IPS-11a (cell line): Measurements from ENCODE around the gene IL10RB.
"Not testable (repeated sequence)": the region's sequence is repeated elsewhere in the genome, so short reads cannot be mapped to it uniquely, and the experiment has no call there.

Source experiments
- H3K4me3 ChIP-seq: one replicate; pipeline ENCODE4 v1.5.1; 2013; ENCODE audit warnings: low read depth, low read length, control low read depth

The IL10RB gene

DNA sequence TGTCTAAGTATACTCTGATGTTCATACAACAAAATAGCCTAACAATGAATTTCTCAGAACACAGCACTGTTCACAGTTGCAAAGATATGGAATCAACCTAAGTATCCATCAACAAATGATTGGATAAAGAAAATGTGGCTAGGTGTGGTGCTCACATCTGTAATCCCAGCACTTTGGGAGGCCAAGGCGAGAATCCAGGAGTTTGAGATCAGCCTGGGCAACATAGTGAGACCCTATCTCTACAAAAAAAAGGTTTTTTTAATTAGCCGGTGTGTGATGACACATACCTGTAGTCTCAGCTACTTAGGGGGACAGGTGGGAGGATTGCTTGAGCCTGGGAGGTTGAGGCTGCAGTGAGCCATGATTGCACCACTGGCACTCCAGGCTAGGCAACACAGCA lies 25.8 kb upstream of the IL10RB start:
- no peak overlapping the region for H3K4me3 ChIP-seq

DNA sequence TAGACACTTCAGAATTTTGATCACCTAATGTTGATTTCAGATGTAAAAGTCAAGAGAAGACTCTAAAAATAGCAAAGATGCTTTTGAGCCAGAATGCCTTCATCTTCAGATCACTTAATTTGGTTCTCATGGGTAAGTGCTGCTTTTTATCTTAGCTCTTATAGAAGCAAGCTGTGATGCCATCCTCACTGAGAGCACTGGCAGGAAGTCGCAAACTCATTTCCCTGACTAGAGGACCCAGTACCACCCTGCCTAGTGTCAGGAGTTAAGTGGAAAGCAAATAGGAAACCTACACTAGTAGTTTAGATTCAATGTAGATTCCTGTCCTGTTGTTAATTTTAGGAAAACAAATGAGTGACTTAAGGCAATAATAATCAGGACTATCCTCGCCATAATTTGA lies 24.3 kb upstream of the IL10RB start:
- H3K4me3 ChIP-seq: no peak overlapping the region

DNA sequence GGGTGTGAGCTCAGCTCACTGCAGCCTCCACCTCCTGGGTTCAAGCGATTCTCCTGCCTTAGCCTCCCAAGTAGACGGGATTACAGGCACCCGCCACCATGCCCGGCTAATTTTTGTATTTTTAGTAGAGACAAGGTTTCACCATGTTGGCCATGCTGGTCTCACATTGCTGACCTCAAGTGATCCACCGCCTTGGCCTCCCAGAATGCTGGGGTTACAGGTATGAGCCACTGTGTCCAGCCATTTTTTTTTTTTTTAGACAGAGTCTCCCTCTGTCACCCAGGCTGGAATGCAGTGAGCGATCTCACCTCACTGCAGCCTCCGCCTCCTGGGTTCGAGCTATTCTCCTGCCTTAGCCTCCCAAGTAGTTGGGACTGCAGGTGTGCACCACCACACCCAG lies 23.3 kb upstream of the IL10RB start:
- H3K4me3 ChIP-seq: not testable (repeated sequence)

DNA sequence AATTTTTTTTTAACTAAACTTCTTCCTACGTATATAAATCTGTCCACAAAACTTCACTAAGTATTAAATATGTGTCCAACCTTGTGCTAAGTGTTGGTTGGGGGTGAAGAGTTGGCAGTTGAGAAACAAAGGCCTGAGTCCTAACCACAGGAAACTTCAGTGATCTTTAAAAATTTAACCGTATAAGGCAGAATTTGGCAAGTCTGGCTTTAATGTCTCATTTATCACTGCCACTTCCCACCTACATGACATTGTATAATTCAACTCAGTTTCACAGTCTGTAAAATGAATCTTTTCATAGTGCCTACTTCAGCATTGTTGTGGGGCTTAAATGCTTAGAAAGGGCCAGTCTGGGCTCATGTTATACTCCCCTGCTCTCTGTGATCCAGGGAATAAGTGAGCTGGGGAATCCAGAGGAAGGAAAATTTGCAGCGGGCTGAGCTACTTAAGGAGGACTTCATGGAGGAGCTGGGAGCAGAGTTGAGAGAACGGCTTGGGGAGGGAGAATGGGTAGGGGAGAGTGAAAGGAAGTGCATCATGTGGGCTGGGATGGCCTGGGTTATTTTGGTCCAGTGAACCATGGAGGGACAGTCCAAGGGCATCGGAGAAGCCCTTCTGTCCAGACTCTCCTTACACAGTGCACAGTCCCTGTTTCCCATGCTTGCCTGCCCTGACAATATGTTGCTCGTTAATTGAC lies 21.9 kb upstream of the IL10RB start:
- no peak overlapping the region for H3K4me3 ChIP-seq

DNA sequence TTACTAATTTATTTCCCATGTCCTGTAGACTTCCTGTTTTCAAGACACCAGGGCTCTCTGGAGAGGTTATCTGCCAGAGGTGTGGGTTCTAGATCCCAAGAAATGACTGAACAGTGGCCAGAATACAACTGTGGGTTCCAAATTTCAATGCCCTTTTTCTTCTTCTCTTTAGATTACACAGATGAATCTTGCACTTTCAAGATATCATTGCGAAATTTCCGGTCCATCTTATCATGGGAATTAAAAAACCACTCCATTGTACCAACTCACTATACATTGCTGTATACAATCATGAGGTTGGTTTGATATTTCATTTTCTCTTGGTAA lies 21.4 kb upstream of the IL10RB start:
- H3K4me3 ChIP-seq: no peak overlapping the region

DNA sequence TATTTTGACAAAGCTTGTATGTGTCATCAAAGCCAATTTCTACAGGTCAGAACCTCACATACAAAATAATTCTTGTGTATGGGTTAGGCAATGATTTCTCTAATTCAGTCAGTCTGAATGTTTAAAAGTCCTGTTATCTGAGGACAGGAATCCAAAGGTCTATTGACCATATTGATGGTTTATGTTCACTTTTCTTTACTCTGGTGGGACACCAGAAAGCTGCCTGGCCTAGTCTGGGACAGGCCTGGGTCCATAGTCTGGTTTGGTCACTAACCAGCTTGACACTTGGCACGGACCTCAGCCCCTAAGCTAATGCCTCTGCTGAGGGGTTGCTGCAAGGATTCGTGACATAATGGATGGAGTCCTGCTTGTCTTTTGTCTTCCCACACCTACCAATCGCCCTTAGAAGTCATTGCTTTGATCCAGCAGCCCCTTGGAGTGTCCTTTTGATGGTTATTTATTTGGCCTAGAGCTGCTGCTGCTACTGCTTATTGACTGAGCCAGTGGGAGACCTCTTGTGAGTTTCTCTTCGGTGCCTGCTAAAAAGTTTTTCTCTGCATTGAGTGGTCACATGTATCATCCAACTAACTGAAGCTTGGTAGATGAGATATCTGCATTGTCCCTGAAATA lies 20.8 kb upstream of the IL10RB start:
- H3K4me3 ChIP-seq: no peak overlapping the region

GRCh38 chr21:33246506-33246905 lies 19.7 kb upstream of the IL10RB start:
- H3K4me3 ChIP-seq: no peak overlapping the region

- H3K4me3 ChIP-seq: no peak overlapping the region
Measured at GRCh38 chr21:33246963-33247362, 19.2 kb upstream of the IL10RB start.

GRCh38 chr21:33247599-33247998 lies 18.6 kb upstream of the IL10RB start:
- H3K4me3 ChIP-seq: no peak overlapping the region

GRCh38 chr21:33249331-33250002 lies 16.7 kb upstream of the IL10RB start:
- H3K4me3 ChIP-seq: no peak overlapping the region

DNA sequence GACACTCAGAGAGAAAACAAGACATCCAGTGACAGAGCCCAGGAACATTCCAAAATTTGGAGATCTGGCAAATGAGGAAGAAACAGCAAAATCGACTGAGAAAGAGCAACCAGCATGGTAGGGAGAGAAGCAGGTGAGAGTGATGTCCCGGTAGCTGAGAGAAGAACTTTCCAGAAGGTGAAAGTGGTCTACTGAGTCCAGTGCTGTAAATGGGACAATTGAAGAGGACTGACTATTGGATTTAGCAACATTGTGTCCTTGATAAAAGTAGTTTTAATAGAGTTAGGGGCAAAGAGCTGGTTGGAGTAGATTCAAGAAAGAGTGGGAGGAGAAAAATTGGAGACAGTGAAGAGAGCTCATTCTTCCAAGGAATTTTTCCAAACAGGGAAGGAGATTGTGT lies 15.0 kb upstream of the IL10RB start:
- H3K4me3 ChIP-seq: no peak overlapping the region

GRCh38 chr21:33253382-33253781 lies 12.8 kb upstream of the IL10RB start:
- not testable (repeated sequence) for H3K4me3 ChIP-seq

GRCh38 chr21:33254766-33255165 lies 11.4 kb upstream of the IL10RB start:
- H3K4me3 ChIP-seq: no peak overlapping the region

DNA sequence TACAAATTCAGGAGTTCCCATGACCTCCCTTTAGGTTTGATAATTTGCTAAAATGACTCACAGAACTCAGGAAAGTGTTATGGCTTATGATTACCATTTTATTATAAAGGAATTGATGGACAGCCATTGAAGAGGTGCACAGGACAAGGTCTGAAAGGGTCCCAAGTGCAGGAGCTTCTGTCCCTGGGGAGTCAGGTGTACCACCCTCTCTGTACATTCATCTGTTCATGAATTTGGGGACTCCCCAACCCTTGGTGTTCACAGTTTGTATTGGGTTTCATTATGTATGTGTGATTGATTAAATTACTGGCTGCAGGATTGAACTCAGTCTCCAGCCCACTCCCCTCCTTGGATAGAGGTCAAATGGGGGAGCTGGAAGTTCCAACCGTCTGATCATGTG lies 10.8 kb upstream of the IL10RB start:
- no peak overlapping the region for H3K4me3 ChIP-seq

- no peak overlapping the region for H3K4me3 ChIP-seq
Measured at GRCh38 chr21:33256019-33256418, 10.1 kb upstream of the IL10RB start.

- H3K4me3 ChIP-seq: no peak overlapping the region
Measured at GRCh38 chr21:33257094-33257803, 8.9 kb upstream of the IL10RB start.

DNA sequence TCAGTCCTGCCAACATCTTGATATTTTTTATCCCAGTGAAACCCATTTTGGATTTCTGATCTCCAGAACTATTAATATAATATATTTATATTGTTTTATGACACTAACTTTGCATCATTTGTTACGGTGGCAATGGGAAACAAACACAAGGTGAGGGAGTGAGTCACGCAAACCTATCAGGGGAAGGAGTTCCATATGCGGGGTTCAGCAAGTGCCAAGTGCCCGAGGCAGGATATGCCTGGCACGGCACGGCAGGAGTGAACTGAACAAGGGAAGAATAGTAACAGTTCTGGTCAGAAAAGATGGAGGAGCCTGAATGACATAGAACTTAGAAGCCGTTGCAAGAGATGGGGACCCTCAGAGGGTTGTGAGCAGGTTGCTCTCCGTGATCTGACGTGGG lies 7.7 kb upstream of the IL10RB start:
- no peak overlapping the region for H3K4me3 ChIP-seq

DNA sequence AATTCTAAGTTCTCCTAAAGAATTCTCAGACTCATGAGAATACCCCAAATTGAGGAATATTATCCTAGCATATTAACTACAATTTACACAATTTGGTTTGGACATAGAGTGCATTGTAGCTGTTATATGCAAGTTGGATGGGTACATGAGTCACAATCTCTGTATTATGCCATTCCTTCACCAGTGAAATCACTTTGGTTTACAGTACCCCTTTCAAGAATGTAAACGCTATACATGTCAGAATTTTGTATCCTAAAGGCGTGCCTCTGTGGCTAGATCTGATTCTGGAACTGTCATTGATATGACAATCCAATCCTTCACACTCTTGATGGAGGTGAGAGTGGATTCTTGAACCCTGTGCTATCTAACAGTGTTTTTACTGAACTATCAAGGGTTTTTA lies 6.7 kb upstream of the IL10RB start:
- no peak overlapping the region for H3K4me3 ChIP-seq

GRCh38 chr21:33259995-33260394 lies 6.2 kb upstream of the IL10RB start:
- no peak overlapping the region for H3K4me3 ChIP-seq

- H3K4me3 ChIP-seq: no peak overlapping the region
Measured at GRCh38 chr21:33261635-33262034, 4.5 kb upstream of the IL10RB start.

- no peak overlapping the region for H3K4me3 ChIP-seq
Measured at GRCh38 chr21:33262921-33263320, 3.2 kb upstream of the IL10RB start.

DNA sequence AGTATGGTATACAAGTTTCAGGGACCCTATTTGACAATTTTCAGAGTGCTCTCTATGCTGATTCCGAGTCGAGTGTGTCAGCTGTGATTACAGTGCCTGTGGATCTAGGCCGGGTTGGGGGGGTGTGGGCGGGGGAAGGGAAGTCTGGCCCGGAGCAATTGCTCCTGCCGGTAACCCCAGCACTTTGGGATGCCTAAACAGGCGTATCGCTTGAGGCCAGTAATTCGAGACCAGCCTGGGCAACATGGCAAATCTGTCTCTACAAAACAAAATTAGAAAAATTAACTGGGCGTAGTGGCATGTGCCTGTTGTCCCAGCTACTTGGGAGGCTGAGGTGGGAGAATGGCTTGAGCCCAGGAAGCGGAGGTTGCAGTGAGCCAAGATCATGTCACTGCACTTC lies 1.6 kb upstream of the IL10RB start:
- H3K4me3 ChIP-seq: no peak overlapping the region
